HepG2 (cell line): ENCODE measurements around the gene DCDC1.

ENCODE experiments used
- TF ChIP-seq, protein P1 (sequence below): sonication (generic); formaldehyde crosslinking; IDR thresholded peaks from 2 replicates; pipeline ENCODE4 v1.5.1; 2020; ENCODE audit warnings: mild to moderate bottlenecking, missing genetic modification reagents
- TF ChIP-seq, protein P2 (sequence below): sonication (generic); formaldehyde crosslinking; IDR thresholded peaks from 2 replicates; pipeline ENCODE4 v1.5.0; 2020; ENCODE audit warnings: mild to moderate bottlenecking, missing genetic modification reagents, moderate library complexity

DNA sequence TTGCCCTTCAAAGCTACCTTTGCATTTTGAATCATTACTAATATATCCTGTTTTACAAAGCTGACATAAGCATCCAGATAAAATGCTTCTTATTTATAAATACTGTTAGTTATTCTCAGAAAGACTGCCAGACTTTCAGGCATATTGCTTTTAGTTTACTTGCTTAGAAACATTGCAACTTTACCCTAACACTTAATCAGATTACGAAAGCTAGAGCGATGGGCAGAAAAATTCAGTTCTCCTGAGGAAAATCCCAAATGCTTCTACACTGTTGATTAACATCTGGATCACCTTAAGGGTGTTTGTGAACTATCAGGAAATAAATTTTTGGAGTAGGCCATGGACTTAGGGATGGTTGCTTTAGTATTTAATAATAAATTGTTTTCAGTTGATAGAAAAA is 493.7 kb downstream of the DCDC1 start:
- TF ChIP-seq, protein P1, sequence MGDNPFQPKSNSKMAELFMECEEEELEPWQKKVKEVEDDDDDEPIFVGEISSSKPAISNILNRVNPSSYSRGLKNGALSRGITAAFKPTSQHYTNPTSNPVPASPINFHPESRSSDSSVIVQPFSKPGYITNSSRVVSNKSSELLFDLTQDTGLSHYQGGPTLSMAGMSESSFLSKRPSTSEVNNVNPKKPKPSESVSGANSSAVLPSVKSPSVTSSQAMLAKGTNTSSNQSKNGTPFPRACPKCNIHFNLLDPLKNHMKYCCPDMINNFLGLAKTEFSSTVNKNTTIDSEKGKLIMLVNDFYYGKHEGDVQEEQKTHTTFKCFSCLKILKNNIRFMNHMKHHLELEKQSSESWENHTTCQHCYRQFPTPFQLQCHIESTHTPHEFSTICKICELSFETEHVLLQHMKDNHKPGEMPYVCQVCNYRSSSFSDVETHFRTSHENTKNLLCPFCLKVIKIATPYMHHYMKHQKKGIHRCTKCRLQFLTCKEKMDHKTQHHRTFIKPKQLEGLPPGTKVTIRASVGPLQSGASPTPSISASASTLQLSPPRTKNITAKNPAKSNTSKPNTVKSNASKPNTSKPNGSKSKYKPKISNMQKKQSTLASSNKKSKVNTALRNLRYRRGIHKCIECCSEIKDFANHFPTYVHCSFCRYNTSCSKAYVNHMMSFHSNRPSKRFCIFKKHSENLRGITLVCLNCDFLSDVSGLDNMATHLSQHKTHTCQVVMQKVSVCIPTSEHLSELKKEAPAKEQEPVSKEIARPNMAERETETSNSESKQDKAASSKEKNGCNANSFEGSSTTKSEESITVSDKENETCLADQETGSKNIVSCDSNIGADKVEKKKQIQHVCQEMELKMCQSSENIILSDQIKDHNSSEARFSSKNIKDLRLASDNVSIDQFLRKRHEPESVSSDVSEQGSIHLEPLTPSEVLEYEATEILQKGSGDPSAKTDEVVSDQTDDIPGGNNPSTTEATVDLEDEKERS (CRISPR knock-in tag): no peak
- TF ChIP-seq, protein P2, sequence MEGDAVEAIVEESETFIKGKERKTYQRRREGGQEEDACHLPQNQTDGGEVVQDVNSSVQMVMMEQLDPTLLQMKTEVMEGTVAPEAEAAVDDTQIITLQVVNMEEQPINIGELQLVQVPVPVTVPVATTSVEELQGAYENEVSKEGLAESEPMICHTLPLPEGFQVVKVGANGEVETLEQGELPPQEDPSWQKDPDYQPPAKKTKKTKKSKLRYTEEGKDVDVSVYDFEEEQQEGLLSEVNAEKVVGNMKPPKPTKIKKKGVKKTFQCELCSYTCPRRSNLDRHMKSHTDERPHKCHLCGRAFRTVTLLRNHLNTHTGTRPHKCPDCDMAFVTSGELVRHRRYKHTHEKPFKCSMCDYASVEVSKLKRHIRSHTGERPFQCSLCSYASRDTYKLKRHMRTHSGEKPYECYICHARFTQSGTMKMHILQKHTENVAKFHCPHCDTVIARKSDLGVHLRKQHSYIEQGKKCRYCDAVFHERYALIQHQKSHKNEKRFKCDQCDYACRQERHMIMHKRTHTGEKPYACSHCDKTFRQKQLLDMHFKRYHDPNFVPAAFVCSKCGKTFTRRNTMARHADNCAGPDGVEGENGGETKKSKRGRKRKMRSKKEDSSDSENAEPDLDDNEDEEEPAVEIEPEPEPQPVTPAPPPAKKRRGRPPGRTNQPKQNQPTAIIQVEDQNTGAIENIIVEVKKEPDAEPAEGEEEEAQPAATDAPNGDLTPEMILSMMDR (CRISPR knock-in tag): no peak
